ENCODE results near the gene OTOP2.

DNA sequence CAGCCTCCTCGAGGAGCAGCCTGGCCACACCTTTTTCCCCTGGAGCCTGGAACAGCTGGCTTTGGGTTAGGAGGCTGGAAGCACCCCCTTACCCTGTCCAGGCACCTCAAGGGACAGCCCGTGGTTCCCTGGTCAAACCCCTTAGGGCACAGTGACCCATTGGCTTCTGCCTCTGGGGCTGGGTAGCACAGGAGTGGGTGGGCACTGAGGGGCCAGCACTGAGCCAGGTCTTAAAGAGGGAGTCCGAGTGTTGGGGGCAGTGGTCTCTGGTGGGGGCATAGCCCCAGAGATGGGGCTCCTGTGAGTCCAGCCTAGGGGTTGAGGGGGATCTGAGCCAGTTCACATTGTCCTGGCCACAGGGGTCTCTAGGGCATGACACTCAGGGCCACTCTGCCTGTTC is 27.0 kb downstream of the OTOP2 start:
- no peak for TF ChIP-seq ZBTB44 (tag by site-specific recombination; IDR thresholded peaks at IDR 0.05)
- TF ChIP-seq, protein P1, sequence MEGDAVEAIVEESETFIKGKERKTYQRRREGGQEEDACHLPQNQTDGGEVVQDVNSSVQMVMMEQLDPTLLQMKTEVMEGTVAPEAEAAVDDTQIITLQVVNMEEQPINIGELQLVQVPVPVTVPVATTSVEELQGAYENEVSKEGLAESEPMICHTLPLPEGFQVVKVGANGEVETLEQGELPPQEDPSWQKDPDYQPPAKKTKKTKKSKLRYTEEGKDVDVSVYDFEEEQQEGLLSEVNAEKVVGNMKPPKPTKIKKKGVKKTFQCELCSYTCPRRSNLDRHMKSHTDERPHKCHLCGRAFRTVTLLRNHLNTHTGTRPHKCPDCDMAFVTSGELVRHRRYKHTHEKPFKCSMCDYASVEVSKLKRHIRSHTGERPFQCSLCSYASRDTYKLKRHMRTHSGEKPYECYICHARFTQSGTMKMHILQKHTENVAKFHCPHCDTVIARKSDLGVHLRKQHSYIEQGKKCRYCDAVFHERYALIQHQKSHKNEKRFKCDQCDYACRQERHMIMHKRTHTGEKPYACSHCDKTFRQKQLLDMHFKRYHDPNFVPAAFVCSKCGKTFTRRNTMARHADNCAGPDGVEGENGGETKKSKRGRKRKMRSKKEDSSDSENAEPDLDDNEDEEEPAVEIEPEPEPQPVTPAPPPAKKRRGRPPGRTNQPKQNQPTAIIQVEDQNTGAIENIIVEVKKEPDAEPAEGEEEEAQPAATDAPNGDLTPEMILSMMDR (tag by site-specific recombination; IDR thresholded peaks at IDR 0.05) = no peak
- TF ChIP-seq ZNF19 (tag by site-specific recombination; IDR thresholded peaks at IDR 0.05; ENCODE audit: low read depth) = no peak
- no peak for TF ChIP-seq KLF7 (tag by site-specific recombination; IDR thresholded peaks at IDR 0.05; ENCODE audit: borderline replicate concordance)
- no peak for TF ChIP-seq ZNF274 (IDR thresholded peaks at IDR 0.05; ENCODE audit: low read length)
- no peak for TF ChIP-seq ZNF274 (tag by site-specific recombination; IDR thresholded peaks at IDR 0.05; ENCODE audit: borderline replicate concordance)
- no peak for TF ChIP-seq ZNF416 (tag by site-specific recombination; IDR thresholded peaks at IDR 0.05)
- TF ChIP-seq ZNF510 (tag by site-specific recombination; IDR thresholded peaks at IDR 0.05; ENCODE audit: insufficient replicate concordance) = no peak
- TF ChIP-seq, protein P2, sequence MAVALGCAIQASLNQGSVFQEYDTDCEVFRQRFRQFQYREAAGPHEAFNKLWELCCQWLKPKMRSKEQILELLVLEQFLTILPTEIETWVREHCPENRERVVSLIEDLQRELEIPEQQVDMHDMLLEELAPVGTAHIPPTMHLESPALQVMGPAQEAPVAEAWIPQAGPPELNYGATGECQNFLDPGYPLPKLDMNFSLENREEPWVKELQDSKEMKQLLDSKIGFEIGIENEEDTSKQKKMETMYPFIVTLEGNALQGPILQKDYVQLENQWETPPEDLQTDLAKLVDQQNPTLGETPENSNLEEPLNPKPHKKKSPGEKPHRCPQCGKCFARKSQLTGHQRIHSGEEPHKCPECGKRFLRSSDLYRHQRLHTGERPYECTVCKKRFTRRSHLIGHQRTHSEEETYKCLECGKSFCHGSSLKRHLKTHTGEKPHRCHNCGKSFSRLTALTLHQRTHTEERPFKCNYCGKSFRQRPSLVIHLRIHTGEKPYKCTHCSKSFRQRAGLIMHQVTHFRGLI (tag by site-specific recombination; IDR thresholded peaks at IDR 0.05) = no peak

Data from HEK293 (cell line).